ENCODE data around the gene DNMT3L.

GRCh38 chr21:44259082-44259705 lies 2.5 kb downstream of the DNMT3L start:
- TF ChIP-seq POLR2A (IDR thresholded peaks at IDR 0.05) (no peak), CTCF (IDR thresholded peaks at IDR 0.05) (no peak)

Data from Peyer's patch (tissue), 4 donors.